ENCODE measurements around the gene BCAS2.

BCAS2 gene

GRCh38 chr1:114554577-114554976, 26.8 kb downstream of the BCAS2 start:
- no peak for DNase-seq

- DNase-seq: no peak
Observed at GRCh38 chr1:114552106-114552639, 29.2 kb downstream of the BCAS2 start.

- DNase-seq: no peak
Observed at GRCh38 chr1:114551400-114551799, 30.0 kb downstream of the BCAS2 start.

GRCh38 chr1:114550336-114550735, 31.1 kb downstream of the BCAS2 start:
- DNase-seq: no peak

GRCh38 chr1:114549137-114549536, 32.3 kb downstream of the BCAS2 start:
- DNase-seq: no peak

GRCh38 chr1:114547076-114547475, 34.3 kb downstream of the BCAS2 start:
- DNase-seq: no peak

GRCh38 chr1:114545796-114546195, 35.6 kb downstream of the BCAS2 start:
- no peak for DNase-seq

GRCh38 chr1:114545315-114545714, 36.1 kb downstream of the BCAS2 start:
- no peak for DNase-seq

GRCh38 chr1:114540821-114541220, 40.6 kb downstream of the BCAS2 start:
- no peak for DNase-seq

- no peak for DNase-seq
Observed at GRCh38 chr1:114540272-114540671, 41.1 kb downstream of the BCAS2 start.

- no peak for DNase-seq
Observed at GRCh38 chr1:114536043-114536442, 45.4 kb downstream of the BCAS2 start.

- DNase-seq: no peak
Observed at GRCh38 chr1:114535401-114535800, 46.0 kb downstream of the BCAS2 start.

- no peak for DNase-seq
Observed at GRCh38 chr1:114531094-114531493, 50.3 kb downstream of the BCAS2 start.

- no peak for DNase-seq
Observed at GRCh38 chr1:114530224-114530623, 51.2 kb downstream of the BCAS2 start.

- DNase-seq: no peak
Observed at GRCh38 chr1:114524944-114525343, 56.5 kb downstream of the BCAS2 start.

GRCh38 chr1:114522264-114522575, 59.2 kb downstream of the BCAS2 start:
- no peak for DNase-seq

- DNase-seq: no peak
Observed at GRCh38 chr1:114521396-114522263, 59.8 kb downstream of the BCAS2 start.

Measured in hippocampal formation (tissue), 2 donors.